GM18520 (cell line): ENCODE data around the gene EYA2.

Experiments used
- ATAC-seq: cut with Tn5 transposase; IDR thresholded peaks from one replicate; pipeline ENCODE4 v1.9.1; 2021; ENCODE audit not compliant: unreplicated experiment

The EYA2 gene

DNA sequence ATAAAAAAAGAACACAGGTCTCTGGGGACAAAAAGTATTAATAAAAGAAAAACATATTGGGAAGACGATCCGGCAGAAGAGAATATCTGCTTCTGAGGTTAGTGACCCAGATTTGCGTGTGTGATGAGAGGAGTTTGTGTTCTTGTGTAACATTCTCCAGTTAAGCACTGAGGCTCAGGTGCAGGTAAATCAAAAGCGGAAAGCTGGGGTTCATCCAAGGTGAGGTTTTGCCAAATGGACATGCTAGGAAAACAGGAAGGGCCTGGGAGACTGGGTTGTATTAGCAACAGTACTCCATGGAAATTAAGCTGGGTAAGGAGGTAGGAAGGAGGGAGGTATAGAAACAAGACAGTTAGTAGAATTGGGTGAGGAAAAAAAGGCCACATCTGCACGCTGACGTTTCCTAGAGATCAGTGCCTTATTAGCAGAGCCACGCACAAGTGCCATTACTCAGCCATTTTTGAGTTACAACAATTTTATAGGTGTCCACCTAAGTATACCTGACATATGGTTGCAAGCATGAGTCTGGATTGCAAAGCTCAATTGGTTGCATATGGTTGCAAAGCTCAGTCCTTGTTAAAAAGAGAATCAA lies 322.3 kb downstream of the EYA2 start:
- ATAC-seq = no peak

DNA sequence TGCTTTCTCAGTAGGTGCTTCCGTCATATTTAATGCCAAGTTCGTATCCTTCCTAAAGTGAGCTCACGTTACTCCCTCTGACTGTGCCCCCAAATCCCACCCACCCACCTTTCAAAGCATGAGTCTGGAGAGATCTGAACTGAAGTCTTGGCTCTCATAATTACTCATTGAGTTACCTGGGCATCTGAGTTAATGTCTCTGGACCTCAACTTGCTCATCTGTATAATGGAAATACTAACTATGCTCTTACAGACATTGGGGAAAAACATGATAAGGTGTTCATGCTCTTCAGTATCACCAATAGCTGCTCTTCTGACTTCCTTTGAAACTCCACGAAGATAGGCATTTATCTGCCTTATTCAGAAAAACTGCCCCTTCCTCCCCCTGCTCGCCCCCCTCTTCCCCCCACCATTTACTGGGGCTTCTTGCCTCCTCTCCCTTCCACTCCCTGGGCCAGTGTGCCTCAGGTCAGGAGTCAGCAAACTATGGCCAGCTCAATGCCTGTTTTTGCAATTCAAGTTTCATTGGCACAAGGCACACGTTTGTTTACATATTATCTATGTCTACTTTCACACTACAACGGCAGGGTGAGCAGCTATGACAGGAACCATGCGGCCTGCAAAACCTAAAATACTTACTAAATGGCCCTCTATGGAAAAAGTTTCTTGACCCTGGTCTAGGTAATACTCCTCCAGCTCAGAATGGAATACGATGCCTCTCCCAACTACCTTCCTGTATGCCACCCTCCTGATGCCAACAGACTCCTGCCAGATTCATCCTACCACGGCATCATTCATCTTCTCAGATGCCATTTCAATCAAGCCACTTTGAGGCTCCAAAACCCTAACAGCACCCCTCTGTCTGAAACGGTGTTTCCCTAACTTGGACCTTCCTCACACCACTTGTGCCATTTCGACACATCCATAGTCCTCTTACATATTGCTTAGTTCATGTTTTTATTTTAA lies 323.1 kb downstream of the EYA2 start:
- no peak for ATAC-seq

DNA sequence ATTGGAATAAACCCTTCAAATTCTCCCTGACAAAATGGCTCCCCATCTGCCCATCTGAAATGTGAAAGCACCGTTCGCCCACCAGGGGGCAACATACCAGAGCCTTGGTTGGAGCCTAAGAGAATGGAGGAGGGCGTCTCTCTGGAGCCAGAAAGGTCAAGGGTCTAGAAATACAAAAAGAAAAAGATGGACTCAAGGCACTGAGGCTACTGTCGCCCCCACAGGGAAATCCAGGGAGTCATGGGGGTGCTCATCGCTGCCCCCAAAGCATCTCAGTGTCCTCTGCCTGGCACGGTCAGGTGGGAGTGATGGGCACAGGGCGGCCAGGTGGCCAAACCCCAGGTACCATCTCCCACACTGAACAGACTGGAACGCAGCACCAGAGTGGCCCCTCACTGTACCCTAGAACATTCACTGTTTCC lies 325.5 kb downstream of the EYA2 start:
- ATAC-seq = no peak

DNA sequence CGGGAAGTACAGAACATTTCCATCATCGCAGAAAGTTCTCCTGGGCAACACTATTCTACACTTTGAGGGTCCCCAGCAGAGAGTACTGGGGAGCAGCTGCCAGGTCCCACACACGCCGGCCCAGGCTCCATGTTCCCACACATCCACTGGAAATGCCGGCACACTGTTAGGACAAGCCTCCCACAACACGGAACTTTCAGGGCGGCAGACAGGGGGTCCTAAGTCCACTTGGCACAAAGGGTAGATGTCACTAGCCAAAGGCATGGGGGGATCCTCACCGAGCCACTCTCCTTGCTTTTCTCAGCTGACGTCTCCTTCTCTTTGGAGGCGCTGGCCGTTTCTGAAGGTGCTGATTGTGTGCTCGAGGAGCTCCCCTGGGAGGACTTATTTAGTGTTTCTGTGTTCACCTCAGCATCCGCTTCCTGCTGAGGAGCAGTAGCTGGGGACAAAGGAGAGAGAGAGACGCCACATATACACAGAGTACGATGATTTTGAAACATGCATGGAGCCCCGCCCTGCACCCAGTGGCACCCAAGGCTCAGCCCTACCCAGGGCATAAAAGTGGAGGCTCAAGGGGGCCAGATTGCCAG lies 326.5 kb downstream of the EYA2 start:
- ATAC-seq = no peak

DNA sequence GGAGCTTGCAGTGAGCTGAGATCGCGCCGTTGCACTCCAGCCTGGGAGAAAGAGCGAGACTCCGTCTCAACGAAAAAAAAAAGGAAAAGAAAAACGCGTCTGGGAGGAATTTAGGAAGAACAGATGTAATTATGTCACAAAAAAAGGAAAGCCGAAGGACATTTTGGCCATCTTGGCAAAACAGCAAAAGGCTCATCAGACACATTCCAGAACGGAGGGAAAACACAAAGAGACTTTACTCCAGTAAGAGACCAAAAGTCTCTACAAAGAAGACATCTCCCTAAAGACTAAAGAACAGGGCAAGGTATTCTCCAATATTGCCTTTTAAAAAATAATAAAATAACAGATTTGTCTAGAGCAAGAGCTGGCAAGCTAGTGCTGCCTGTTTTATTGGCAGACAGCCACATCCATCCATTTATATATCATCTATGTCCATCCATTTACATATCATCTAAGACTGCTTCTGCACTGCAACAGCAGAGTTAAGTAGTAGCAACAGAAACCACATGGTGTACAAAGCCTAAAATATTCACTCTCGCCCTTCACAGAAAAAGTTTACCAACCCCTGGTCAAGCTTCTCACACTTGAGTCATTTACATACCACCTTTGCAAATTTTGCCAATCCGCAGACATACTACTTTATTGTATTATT lies 328.0 kb downstream of the EYA2 start:
- no peak for ATAC-seq

DNA sequence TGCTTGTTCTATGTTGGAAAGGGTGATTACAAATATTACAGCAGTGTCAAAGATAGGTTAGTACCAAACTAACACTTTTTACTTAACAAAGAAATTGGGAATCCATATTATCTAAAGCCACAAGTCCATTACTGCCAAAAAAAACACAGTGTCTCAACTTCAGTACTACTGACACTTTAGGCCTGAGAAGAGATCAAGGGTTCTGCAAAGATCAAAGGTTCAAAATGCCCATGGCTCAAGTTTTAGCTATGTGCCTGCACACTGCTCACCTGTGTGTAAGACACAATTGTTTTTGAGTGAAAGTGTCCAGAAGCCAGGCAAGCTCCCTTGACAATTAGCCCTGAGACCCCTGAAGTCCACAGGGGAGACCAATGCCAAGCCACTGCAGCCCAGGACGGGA lies 329.3 kb downstream of the EYA2 start:
- no peak for ATAC-seq

DNA sequence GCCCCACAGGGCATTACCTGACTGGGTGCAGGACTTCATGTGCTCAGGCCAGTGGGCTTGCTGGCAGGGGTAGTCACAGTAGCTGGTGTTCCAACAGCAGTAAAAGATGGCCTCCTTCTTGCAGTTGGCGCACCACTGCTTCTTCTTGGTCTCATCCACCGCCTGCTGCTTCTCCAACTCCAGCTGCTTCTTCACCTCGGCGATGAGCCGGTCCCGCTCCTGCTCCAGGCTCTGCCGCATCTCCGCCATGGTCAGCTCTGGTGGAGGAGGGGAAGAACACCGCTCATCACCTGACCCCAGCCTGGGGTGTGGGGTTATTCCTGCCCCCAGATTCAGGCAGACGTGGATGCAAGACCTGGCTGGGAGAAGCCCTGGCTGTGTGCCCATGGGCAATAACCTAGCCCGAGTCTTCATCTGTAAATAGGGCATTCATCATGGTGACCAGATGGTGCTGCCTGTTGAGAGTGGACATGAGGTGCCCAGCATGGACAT lies 329.7 kb downstream of the EYA2 start:
- no peak for ATAC-seq

DNA sequence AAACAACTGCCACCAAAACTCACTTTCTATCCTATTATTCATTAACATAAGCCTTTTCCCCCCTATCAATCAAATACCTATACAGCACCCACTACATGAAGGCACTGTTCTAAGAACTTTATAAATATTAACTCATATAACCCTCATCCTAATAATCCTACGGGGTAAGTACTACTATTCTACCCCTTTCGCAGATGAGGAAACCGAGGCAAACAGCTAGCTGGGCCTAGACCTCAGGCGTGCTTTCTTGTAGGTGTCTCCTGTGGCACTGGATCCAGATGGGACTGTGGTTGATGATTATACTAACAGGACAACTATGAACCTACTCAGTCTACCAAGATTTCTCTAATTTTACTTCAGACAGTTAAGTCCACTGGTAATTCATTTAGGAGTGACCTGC lies 330.2 kb downstream of the EYA2 start:
- no peak for ATAC-seq

DNA sequence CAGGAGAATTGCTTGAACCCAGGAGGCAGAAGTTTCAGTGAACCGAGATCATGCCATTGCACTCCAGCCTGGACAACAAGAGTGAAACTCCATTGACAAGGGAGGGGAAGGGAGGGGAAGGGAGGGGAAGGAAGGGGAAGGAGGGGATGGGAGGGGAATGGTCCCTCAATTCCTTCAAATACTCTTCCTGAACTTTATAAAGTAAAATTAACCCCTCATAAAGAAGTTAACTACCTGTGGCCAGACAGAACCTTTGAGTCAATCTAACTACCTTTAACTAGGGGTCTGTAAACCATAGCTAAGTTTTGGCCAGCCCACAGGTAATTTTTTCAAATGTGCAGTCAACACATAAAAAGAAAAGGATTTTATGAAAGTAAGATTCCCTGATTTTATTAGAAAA lies 330.8 kb downstream of the EYA2 start:
- ATAC-seq = no peak

DNA sequence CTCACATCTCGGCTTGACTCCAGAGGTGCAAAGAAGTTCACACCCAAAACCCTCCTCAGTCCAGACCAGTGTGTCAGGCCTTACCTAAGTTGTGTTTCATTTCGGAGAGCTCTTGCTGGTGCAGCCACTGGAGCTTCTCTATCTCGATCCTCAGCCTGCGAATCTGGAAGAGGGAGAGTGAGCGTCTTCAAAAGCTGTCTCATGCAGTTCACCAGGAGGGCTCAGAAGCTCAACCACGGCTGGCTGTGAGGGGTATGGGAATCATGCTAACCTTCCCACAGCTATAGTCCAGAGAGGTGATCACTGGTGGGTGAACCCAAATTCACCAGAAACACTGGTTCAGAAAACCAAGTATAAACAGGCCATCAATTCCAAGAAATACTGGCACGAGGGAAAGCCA lies 332.5 kb downstream of the EYA2 start:
- ATAC-seq = no peak

DNA sequence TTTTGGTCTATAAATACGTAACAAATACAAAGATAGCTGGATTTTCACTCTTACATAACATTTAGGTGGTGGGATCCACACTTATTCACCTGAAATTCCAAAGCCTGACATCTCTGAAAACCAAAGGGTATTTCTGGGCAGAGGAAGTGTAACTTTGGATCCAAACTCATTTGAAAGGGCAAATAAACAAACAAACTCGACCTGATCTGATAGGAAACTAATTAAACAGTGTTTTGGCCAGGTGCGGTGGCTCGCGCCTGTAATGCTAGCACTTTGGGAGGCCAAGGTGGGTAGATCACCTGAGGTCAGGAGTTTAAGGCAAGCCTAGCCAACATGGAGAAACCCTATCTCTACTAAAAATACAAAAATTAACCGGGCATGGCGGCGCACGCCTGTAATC lies 332.9 kb downstream of the EYA2 start:
- ATAC-seq = no peak

DNA sequence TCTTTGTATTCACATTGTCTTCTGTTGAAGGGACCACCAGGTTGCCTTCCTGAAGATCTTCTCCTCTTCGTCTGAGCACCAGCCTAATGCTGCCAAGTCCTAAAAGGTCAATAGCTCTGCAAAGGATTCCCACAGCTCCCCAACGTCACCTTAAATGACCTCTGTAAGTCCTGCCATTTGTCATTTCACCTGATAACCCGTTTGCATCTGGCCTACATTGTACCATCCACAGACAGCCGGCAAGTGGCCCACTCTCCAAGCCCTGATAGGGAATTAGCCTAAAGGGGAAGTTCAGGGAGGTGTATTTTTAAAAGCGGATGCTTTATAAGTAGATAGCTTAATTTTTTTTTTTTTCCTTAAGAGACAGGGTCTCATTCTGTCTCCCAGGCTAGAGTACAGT lies 334.0 kb downstream of the EYA2 start:
- ATAC-seq = no peak

DNA sequence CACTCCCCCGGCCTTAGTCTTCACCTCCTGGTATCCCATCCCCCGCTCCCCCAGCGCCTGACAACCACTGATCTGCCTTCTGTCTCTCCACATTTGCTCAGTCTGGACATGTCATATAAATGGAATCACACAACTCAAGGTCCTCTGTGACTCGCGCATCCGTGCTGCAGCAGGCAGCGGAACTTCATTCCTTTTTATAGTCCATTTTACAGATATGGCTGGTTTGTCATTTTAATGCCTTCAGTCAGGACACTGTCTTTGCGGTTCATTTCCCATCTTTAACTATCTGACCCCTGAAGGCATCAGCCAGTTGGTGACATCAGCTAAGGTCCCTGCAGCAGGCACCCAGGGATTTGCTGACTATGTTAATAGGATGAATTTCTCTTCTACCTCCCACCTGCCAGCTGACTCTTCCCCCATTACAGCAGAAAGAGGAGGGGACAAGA lies 336.2 kb downstream of the EYA2 start:
- no peak for ATAC-seq

DNA sequence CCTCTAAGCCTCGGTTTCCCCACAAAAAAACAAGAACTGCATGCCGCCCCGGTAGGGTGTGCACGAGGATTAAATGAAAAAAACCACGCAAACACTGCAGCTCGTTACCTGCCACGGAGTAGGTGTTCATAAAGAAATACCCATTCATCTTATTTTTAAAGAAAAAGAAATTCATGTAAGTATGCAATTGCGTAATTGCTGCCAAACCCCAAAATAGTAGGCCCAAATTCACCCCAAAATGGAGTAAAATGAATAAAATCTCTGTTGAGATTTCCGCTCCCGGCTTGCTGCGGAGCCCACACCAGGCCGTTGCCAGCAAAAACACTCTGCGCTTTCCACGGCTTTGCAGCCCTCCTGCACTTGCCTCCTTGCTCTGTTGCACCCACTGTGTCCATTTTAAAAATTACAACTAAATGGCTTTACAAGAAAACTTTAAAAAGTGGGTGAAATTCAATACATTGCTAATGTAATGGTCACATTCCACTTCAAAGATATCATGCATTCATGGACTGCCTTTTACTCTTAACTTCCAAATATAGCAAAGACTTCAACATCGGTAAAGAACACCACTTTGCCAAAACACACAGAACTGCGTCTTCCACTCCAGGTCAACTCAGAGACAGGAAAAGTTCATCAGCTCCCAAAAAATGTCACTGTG lies 336.9 kb downstream of the EYA2 start:
- ATAC-seq = no peak

DNA sequence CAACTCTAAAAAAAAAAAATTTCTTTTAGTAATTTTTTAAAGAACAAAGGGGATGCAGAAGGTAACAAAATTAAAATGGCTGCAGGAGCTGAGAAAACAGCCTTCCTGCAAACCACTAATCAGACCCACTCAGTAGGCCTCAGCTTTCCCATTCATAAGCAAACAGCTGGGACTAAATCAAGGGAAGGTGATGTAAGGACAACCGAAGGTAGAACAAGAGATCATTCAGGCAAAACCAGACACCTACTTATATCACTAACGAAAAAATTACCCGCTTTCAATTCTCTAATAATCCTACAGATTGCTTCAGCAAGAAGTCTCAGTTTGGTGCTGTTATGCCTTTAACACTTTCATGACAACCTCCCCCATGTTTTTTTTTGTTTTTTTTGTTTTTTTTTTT lies 337.9 kb downstream of the EYA2 start:
- ATAC-seq = no peak

DNA sequence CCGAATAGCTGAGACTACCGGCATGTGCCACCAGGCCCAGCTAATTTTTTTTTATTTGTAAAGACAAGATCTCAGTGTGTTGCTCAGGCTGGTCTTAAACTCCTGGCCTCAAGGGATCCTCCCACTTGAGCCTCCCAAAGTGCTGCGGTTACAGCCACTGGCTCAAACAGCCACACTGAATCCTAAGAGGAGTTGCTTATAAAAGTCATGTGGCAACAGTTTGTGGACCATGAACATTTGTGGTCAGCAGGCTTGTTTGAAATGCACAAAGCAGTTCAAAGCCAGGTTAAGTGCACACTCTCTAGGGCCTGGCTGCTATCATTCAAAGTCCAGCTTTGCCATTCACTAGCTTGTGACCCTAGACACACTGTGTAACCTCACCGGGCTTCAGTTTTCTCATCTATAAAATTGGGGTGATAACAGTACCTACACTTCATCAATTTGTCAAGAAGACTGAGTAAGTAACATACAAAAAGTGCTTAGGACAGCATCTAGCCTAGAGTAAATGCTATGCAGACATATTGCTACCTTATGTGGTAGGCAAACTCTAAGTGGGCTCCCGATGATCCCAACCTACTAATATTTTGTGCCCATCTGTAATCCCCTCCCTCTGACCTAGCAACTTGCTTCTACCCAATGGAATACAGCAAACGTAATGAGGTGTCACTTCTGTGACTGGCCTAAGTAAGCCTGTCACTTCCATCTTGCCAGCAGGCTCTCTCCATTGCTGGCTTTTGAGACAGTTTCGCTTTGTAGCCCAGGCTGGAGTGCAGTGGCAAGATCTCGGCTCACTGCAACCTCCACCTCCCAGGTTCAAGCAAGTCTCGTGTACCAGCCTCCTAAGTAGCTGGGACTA lies 338.9 kb downstream of the EYA2 start:
- ATAC-seq = no peak

DNA sequence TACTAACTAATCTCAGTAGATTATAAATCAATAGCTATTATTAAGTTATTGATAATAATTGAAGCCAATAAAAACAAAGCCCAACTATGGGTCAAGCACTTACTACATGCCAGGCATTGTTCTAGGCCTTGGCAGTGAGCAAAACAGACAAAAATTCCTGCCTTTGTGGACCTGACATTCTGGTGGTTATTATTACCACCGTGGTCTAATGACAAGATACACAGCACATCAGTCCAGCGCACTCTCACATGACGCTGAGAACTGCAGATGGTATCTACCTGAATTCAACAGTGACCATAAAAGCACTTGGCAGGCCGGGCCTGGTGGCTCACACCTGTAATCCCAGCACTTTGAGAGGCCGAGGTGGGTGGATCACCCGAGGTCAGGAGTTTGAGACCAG lies 340.5 kb downstream of the EYA2 start:
- ATAC-seq = no peak

DNA sequence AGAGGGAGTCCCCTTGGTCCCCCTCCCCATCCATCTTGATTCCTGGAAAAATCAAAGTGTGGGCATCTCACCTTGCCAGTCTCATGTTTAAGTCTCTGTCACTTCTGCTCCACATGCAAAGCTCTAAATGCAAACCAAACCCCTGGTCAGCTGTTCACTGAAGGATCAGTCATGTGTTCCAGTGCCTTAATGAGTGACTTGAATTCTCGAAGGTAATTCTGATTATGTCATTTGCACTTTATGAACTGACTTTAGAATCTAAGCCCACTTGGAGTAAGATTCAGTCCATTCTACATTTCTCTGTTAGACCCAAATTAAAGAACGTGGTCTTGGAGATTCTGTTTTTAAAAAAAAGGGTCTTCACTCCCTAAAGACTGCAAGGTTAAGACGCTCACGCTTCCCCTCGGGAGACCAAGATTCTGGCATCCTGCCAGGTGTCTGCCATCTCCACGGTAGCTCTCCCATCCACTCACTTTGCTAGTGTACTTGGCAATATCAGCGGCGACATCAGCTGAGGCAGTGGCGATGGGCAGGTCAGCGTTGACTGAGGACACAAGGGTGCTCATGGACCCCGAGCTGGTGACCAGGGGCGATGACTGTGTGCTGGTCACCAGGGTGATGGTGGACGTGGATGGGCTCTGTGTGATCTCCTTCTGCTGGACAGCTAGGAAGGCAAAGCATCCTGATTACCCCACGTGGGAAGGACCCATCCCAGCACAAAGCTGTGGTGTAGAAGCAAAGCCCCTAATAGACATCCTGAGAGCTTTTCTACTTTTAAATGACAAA lies 341.4 kb downstream of the EYA2 start:
- ATAC-seq = no peak

DNA sequence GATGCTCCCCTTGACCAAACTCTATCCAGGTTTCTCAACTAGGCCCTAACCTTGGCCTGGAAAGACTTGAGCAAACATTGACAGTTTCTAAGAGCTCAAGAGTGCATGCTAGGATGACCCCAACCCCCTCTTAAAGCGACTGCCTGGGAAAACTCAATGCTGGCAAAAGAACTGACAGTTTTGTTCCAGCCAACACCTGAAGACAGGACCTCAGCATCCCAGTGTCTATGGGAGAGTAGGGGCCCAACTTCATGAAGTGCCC lies 341.9 kb downstream of the EYA2 start:
- ATAC-seq = no peak
